Astrocyte (in vitro differentiated cells and primary cell): Measurements from ENCODE around the gene MYO5A. TPM values are rescaled to one million over a fixed set of nuclear protein-coding genes. Genes with fewer than 3 reads are reported as not detected.
A peak's percentile ranks its signal among the peaks of the same experiment; 100 is the strongest.

ENCODE experiments used
- DNase-seq: peaks from one replicate; pipeline ENCODE4 v3.0.0-alpha.2; 2010; ENCODE audit warnings: low read depth
- FAIRE-seq: peaks from 2 replicates; lab custom pipeline; 2011; peaks lifted over from hg19 to GRCh38; lab: Jason Lieb, UNC
- H2AFZ ChIP-seq: 2 replicates; pipeline ENCODE4 v1.6.0; 2012; ENCODE audit warnings: low read depth, low read length, inconsistent platforms
- H3K27ac ChIP-seq: 2 replicates; pipeline ENCODE4 v1.5.1; 2011; ENCODE audit warnings: low read depth, low read length, inconsistent platforms
- H3K27me3 ChIP-seq: 2 replicates; pipeline ENCODE4 v1.6.0; 2011; ENCODE audit warnings: low read length, inconsistent platforms; ENCODE audit not compliant: insufficient read depth
- H3K36me3 ChIP-seq: 2 replicates; pipeline ENCODE4 v1.5.1; 2011; ENCODE audit warnings: low read length, inconsistent platforms; ENCODE audit not compliant: insufficient read depth
- H3K4me1 ChIP-seq: 2 replicates; pipeline ENCODE4 v1.5.1; 2011; ENCODE audit warnings: low read length, inconsistent platforms; ENCODE audit not compliant: insufficient read depth
- H3K4me2 ChIP-seq: 2 replicates; pipeline ENCODE4 v1.6.0; 2012; ENCODE audit warnings: low read length, inconsistent platforms
- H3K4me3 ChIP-seq: 2 replicates; pipeline ENCODE4 v1.5.1; 2011; ENCODE audit warnings: low read depth, mild to moderate bottlenecking, low read length, inconsistent platforms; ENCODE audit not compliant: insufficient read depth
- H3K79me2 ChIP-seq: 2 replicates; pipeline ENCODE4 v1.6.0; 2012; ENCODE audit warnings: mild to moderate bottlenecking, low read length, inconsistent platforms; ENCODE audit not compliant: insufficient read depth
- H3K9ac ChIP-seq: 2 replicates; pipeline ENCODE4 v1.6.0; 2012; ENCODE audit warnings: mild to moderate bottlenecking, low read length, inconsistent platforms
- H3K9me3 ChIP-seq: 2 replicates; pipeline ENCODE4 v1.5.1; 2012; ENCODE audit warnings: low read depth, mild to moderate bottlenecking, low read length, inconsistent platforms; ENCODE audit not compliant: insufficient read depth
- H4K20me1 ChIP-seq: 2 replicates; pipeline ENCODE4 v1.6.0; 2012; ENCODE audit warnings: low read length, inconsistent platforms; ENCODE audit not compliant: insufficient read depth
- H3K27ac Mint-ChIP-seq: one replicate; pipeline ENCODE4 v1.8.0; 2021; ENCODE audit warnings: mild to moderate bottlenecking, mixed read lengths; ENCODE audit not compliant: unreplicated experiment
- H3K27me3 Mint-ChIP-seq: one replicate; pipeline ENCODE4 v1.8.0; 2021; ENCODE audit warnings: low read depth, mixed read lengths; ENCODE audit not compliant: unreplicated experiment
- H3K36me3 Mint-ChIP-seq: one replicate; pipeline ENCODE4 v1.8.0; 2021; ENCODE audit warnings: low read depth, mixed read lengths; ENCODE audit not compliant: unreplicated experiment
- H3K4me1 Mint-ChIP-seq: one replicate; pipeline ENCODE4 v1.8.0; 2021; ENCODE audit warnings: low read depth, mixed read lengths; ENCODE audit not compliant: unreplicated experiment
- H3K4me3 Mint-ChIP-seq: one replicate; pipeline ENCODE4 v1.8.0; 2021; ENCODE audit warnings: mild to moderate bottlenecking, moderate library complexity, mixed read lengths; ENCODE audit not compliant: unreplicated experiment
- H3K9me3 Mint-ChIP-seq: one replicate; pipeline ENCODE4 v1.8.0; 2021; ENCODE audit warnings: mild to moderate bottlenecking, mixed read lengths; ENCODE audit not compliant: unreplicated experiment
- EZH2 ChIP-seq: IDR thresholded peaks from 2 replicates; pipeline ENCODE4 v1.6.1; 2012; ENCODE audit warnings: mild to moderate bottlenecking, low read length, inconsistent platforms; ENCODE audit not compliant: insufficient read depth
- microRNA-seq: library from miRNA; unstranded; fragments of <30 nt; microRNA quantifications from one replicate; pipeline ENCODE4 v1.2.0, GENCODE V29; 2020
- total RNA-seq: library from RNA; stranded (reverse); gene quantifications from 2 replicates; pipeline ENCODE4 v1.2.1, GENCODE V29; 2021
- TF ChIP-seq, protein P1 (sequence below): IDR thresholded peaks from 2 replicates; pipeline ENCODE4 v1.5.1; 2011; ENCODE audit warnings: low read depth, mild to moderate bottlenecking, inconsistent platforms, low read length, moderate library complexity; ENCODE audit not compliant: insufficient read depth

The MYO5A gene
- total RNA-seq, 1 donor from 2014 or later = 47.6 TPM

- no peaks in the 10 kb centered on the region for H3K79me2 ChIP-seq
- H3K4me1 ChIP-seq = peaks cover 34% of the 10 kb centered on the region
- H3K27me3 Mint-ChIP-seq = peaks cover 2% of the 10 kb centered on the region
- no peak overlapping the region for H3K27ac Mint-ChIP-seq
- DNase-seq (no peak), FAIRE-seq (no peak)
- H3K27me3 ChIP-seq = no peaks in the 10 kb centered on the region
- H2AFZ ChIP-seq = no peak overlapping the region
- no peaks in the 10 kb centered on the region for H3K36me3 ChIP-seq
- H3K27ac ChIP-seq = no peak overlapping the region
- no peaks in the 10 kb centered on the region for H3K9me3 ChIP-seq
- H3K4me3 ChIP-seq = no peak overlapping the region
- H3K9me3 Mint-ChIP-seq = no peaks in the 10 kb centered on the region
- no peak overlapping the region for H3K9ac ChIP-seq
- H3K4me3 Mint-ChIP-seq = no peak overlapping the region
- H4K20me1 ChIP-seq = no peaks in the 10 kb centered on the region
- H3K4me2 ChIP-seq = no peak overlapping the region
- peaks cover 2% of the 10 kb centered on the region for H3K36me3 Mint-ChIP-seq
- peaks cover 35% of the 10 kb centered on the region for H3K4me1 Mint-ChIP-seq
- TF ChIP-seq EZH2 = no peak
- TF ChIP-seq, protein P1, sequence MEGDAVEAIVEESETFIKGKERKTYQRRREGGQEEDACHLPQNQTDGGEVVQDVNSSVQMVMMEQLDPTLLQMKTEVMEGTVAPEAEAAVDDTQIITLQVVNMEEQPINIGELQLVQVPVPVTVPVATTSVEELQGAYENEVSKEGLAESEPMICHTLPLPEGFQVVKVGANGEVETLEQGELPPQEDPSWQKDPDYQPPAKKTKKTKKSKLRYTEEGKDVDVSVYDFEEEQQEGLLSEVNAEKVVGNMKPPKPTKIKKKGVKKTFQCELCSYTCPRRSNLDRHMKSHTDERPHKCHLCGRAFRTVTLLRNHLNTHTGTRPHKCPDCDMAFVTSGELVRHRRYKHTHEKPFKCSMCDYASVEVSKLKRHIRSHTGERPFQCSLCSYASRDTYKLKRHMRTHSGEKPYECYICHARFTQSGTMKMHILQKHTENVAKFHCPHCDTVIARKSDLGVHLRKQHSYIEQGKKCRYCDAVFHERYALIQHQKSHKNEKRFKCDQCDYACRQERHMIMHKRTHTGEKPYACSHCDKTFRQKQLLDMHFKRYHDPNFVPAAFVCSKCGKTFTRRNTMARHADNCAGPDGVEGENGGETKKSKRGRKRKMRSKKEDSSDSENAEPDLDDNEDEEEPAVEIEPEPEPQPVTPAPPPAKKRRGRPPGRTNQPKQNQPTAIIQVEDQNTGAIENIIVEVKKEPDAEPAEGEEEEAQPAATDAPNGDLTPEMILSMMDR = no peak
Observed at GRCh38 chr15:52258461-52258860, 270.2 kb downstream of the MYO5A start.

GRCh38 chr15:52257734-52258062 is 271.0 kb downstream of the MYO5A start:
- Histone ChIP-seq H2AFZ (no peak overlapping the region), H3K27me3 (no peaks in the 10 kb centered on the region), H3K9ac (no peak overlapping the region), H3K4me1 (peaks cover 40% of the 10 kb centered on the region), H3K36me3 (no peaks in the 10 kb centered on the region), H3K79me2 (no peaks in the 10 kb centered on the region), H3K4me3 (no peak overlapping the region), H3K27ac (no peak overlapping the region), H3K4me2 (peak overlapping the region; percentile 31), H3K9me3 (no peaks in the 10 kb centered on the region), H4K20me1 (no peaks in the 10 kb centered on the region)
- Mint-ChIP-seq H3K27ac (no peak overlapping the region), H3K36me3 (peaks cover 2% of the 10 kb centered on the region), H3K4me3 (no peak overlapping the region), H3K27me3 (peaks cover 2% of the 10 kb centered on the region), H3K4me1 (peaks cover 37% of the 10 kb centered on the region), H3K9me3 (no peaks in the 10 kb centered on the region)
- no peak for FAIRE-seq
- DNase-seq = peak; percentile 57
- no peak for TF ChIP-seq EZH2
- TF ChIP-seq, protein P1 = no peak

Small RNAs within 50 kb of the gene (microRNA-seq; reads per million reads assigned to microRNA genes)
- 3.6 reads per million, percentile 11 among the genes with 10 or more reads in this experiment for gene MIR1266

Other genes with a start within 250 kb of the MYO5A start
- gene MYO5C, start 233.1 kb downstream of the MYO5A start, total RNA-seq = 2.7 and 4.5 TPM in 2 replicates
- 182 and 198 TPM in 2 replicates for gene ARPP19, start 40.1 kb upstream of the MYO5A start, total RNA-seq
- 33.8 and 35.4 TPM in 2 replicates for gene ATOSA, start 150.5 kb upstream of the MYO5A start, total RNA-seq